Right cardiac atrium (tissue), 5 donors: ENCODE results near the gene BAK1. TPM values are rescaled to one million over a fixed set of nuclear protein-coding genes. Genes with fewer than 3 reads are reported as not detected.
"Not testable (repeated sequence)": the region's sequence is repeated elsewhere in the genome, so short reads cannot be mapped to it uniquely, and the experiment has no call there.

Source experiments
- ATAC-seq, 2 donors: fragments of 200-7000 bp; cut with Tn5 transposase; one replicate each; pipeline versions ENCODE4 v1.8.0 to v1.9.1; 2020; ENCODE audit warnings: moderate library complexity in 2 of 2, mild to moderate bottlenecking in 1 of 2
- DNase-seq, 3 donors: peaks; one replicate each; pipeline ENCODE4 v3.0.0-alpha.2; 2020
- H3K27ac ChIP-seq: one replicate; pipeline ENCODE4 v1.5.1; 2013; ENCODE audit warnings: mild to moderate bottlenecking, low read length, control low read depth, moderate library complexity
- H3K27me3 ChIP-seq: one replicate; pipeline ENCODE4 v1.6.1; 2013; ENCODE audit not compliant: control insufficient read depth, insufficient read depth
- H3K4me1 ChIP-seq: one replicate; pipeline ENCODE4 v1.6.1; 2013; ENCODE audit warnings: low read length; ENCODE audit not compliant: control insufficient read depth, insufficient read depth
- H3K4me3 ChIP-seq: one replicate; pipeline ENCODE4 v1.5.1; 2013; ENCODE audit warnings: low read length, control low read depth
- H3K9me3 ChIP-seq: one replicate; pipeline ENCODE4 v1.6.1; 2013; ENCODE audit warnings: low read length; ENCODE audit not compliant: control insufficient read depth
- WGBS: extraction: QIAGEN DNeasy Blood & Tissue Kit; methylation state at CpG from one replicate; pipeline ENCODE4 v1.1.7; 2013; 5-methylcytosine and 5-hydroxymethylcytosine counted together
- intact Hi-C, 4 donors: fragments of 100-400 bp; cut with DNase I; formaldehyde crosslinking; loops; one replicate each; pipeline versions ENCODE4 v1.11.0 to v1.14.0; 2022 to 2023
- polyA plus RNA-seq: library from polyadenylated mRNA; stranded (reverse); fragments of 200-250 nt; gene quantifications from one replicate; pipeline ENCODE4 v1.2.3, GENCODE V29; 2013
- total RNA-seq, 4 donors: library from RNA; stranded (reverse); fragmentation: NEBNext Ultra II Directional; extraction: Animal tissue kit (Norgen Biotek cat#: 25700); gene quantifications; one replicate each; pipeline ENCODE4 v1.2.1, GENCODE V29; 2021
- donor health status: healthy with polysubstance abuse.
- donor health status: DM: no; HTN: yes; CAD: no.
- donor health status: DM: no; HTN: no; CAD: no.
- donor health status: DM: no; HTN: yes; CAD: no; lungs with severe emphysema.
- donor health status: DM: yes; HTN: yes; CAD: no.

BAK1 gene
- total and polyA plus RNA-seq, 5 donors = 14.6 to 17.8 (median 17.1) TPM

DNA sequence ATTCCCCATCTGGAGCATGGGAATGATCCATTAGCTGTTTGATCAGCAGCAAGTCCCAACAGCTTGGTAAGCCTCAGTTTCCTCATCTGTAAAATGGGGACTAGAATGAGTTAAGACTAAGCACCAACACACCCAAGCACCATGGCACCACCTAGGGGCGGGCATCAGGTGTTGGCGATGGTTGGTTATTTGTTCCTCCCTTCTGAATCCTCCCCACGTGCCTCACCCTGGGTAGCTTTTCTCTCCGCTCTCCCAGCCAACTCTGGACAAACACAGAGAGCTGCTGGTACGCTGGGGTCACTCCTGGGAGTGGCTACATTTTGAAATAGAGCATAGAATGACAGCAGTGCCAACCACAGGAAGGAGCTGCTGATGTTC, 27.7 kb upstream of the BAK1 start:
- Histone ChIP-seq H3K27me3 (no peaks in the 10 kb centered on the region), H3K4me1 (peaks cover 10% of the 10 kb centered on the region), H3K4me3 (no peak overlapping the region), H3K27ac (no peak overlapping the region), H3K9me3 (no peaks in the 10 kb centered on the region)
- intact Hi-C loops = no loop called here
- no peak for ATAC-seq
- no peak for DNase-seq
- WGBS = 79% methylated on average over 5 of the region's 5 CpGs

DNA sequence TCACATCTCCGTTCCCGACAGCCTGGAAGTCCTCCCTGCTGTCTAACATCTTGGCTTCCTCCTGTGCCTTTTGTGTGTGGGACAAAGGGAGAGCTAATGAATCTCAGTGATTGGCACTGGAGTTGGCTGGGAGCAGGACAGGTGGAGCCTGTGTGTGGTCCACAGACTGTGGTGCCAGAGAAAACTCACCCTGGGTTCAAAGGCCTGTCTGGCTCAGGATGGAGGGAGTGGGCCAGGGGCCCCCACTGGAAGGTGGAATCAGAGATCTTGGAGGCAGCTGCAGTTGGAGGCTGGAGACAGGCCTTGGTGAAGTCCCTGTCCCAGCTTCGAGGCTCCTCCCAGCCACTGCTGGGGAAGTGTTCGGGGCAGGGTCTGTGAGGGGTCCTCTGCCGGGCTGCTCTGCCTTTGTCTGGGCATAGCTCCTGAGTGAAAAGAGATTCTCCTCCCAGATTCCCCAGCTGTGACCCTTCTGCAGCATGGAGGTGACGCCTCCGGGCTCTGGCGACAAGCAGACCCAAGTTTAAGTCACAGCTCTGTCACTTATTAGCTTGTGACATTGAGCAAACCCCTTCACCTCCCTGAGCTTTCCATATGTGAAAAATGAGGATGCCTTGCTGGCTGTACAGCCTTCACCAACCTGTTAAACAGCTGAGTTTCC, 27.2 kb upstream of the BAK1 start:
- Histone ChIP-seq H3K4me1 (peaks cover 10% of the 10 kb centered on the region), H3K27ac (no peak overlapping the region), H3K4me3 (no peak overlapping the region), H3K9me3 (no peaks in the 10 kb centered on the region), H3K27me3 (no peaks in the 10 kb centered on the region)
- ATAC-seq = no peak
- intact Hi-C loops = no loop called here
- DNase-seq = no peak
- WGBS = 70% methylated on average over 8 of the region's 8 CpGs

DNA sequence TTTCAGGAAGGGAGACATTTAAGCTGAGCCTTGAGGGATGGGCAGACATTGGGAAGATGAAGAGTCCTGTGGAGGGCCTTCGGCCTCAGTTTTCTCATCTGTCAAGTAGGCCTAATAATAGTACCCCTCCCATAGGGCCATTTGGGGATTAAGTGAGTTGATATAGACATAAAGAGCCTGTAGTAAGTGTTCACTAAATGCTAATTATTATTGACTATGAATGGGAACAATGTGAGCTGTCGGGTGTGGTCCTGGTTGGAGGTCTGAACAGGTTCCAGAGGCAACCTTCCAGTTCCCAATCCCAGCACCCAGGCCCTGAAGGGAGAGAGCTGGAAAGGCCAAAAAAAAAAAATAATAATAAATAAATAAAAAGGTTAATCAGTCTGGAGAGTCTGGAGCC, 26.6 kb upstream of the BAK1 start:
- no peaks in the 10 kb centered on the region for H3K27me3 ChIP-seq
- H3K4me1 ChIP-seq = peaks cover 10% of the 10 kb centered on the region
- DNase-seq = no peak
- no peak overlapping the region for H3K4me3 ChIP-seq
- WGBS = 93% methylated on average over 2 of the region's 2 CpGs
- ATAC-seq = no peak
- no peak overlapping the region for H3K27ac ChIP-seq
- H3K9me3 ChIP-seq = no peaks in the 10 kb centered on the region
- intact Hi-C loops = no loop called here

DNA sequence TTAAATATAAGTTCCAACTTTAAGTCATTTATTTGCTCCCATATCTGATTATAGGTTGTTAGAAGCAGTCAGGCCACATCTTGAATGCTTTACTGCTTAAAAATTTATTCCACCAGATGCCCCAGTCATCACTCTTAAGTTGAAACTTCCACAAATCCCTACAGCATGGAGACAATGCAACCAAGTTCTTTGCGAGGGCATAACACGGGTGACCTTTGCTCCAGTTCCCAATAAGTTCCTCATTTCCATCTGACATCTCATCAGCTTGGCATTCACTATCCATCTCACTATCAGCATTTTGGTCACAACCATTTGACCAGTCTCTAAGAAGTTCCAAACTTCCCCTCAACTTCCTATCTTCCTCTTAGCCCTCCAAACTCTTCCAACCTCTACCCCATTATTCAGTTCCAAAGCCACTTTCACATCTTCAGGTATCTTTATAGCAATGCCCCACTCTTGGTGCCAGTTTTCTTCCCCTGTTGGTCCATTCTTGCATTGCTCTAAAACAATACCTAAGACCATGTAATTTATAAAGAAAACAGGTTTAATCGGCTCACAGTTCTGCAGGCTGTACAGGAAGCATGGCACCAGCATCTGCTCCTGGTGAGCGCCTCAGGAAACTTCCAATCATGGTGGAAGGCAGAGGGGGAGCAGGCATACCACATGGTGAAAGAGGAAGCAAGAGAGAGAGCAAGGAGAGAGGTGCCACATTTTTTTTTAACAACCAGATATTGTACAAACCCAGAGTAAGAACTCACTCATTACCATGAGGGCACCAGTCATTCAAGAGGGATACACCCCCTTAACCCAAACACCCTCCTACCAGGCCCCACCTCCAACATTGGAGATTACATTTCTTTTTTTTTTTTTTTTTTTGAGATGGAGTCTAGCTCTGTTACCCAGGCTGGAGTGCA, 25.1 kb upstream of the BAK1 start:
- DNase-seq (no peak), ATAC-seq (no peak)
- H3K27me3 ChIP-seq = no peaks in the 10 kb centered on the region
- no peak overlapping the region for H3K27ac ChIP-seq
- no peak overlapping the region for H3K4me3 ChIP-seq
- intact Hi-C loops = no loop called here
- H3K9me3 ChIP-seq = no peaks in the 10 kb centered on the region
- WGBS = 89% methylated on average over 4 of the region's 4 CpGs
- peaks cover 8% of the 10 kb centered on the region for H3K4me1 ChIP-seq

DNA sequence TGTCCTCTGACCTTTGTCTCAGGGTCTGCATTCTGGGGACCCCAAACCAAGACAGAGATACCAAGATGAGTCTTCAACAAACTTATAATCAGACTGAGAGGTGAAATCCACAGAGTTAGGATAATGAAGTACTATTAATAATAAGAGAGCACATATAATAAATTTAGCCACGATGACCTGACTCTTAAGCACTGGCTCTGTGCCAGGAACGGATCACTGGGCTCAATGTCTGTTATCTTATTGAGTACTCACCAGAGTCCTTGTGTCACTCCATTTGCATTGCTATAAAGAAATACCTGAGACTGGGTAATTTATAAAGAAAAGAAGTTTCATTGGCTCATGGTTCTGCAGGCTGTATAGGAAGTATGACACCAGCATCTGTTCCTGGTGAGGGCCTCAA, 22.1 kb upstream of the BAK1 start:
- no peaks in the 10 kb centered on the region for H3K4me1 ChIP-seq
- DNase-seq (no peak), ATAC-seq (no peak)
- intact Hi-C loops = no loop called here
- H3K27me3 ChIP-seq = no peaks in the 10 kb centered on the region
- 11% methylated on average over 2 of the region's 2 CpGs for WGBS
- H3K27ac ChIP-seq = no peak overlapping the region
- H3K9me3 ChIP-seq = no peaks in the 10 kb centered on the region
- no peak overlapping the region for H3K4me3 ChIP-seq

DNA sequence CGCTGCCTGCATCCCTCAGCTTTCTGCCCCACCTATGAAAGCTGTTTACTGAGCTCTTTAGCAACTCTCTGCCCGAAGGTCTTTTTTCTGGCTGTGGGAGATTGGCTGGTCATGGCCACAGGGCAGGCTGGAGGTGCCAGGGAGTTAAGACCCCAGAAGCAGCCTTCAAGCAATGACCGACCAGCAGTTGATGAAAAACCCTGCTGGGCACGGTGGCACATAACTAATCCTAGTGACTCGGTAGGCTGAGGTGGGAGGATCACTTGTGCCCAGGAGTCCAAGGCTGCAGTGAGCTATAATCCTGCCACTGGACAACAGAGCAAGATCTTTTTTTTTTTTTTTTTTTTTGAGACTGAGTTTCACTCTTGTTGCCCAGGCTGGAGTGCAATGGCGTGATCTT, 20.7 kb upstream of the BAK1 start:
- ATAC-seq = no peak
- WGBS = 91% methylated on average over 6 of the region's 6 CpGs
- Histone ChIP-seq H3K27me3 (no peaks in the 10 kb centered on the region), H3K4me1 (no peaks in the 10 kb centered on the region), H3K27ac (no peak overlapping the region), H3K4me3 (no peak overlapping the region), H3K9me3 (no peaks in the 10 kb centered on the region)
- no peak for DNase-seq
- intact Hi-C loops = no loop called here

DNA sequence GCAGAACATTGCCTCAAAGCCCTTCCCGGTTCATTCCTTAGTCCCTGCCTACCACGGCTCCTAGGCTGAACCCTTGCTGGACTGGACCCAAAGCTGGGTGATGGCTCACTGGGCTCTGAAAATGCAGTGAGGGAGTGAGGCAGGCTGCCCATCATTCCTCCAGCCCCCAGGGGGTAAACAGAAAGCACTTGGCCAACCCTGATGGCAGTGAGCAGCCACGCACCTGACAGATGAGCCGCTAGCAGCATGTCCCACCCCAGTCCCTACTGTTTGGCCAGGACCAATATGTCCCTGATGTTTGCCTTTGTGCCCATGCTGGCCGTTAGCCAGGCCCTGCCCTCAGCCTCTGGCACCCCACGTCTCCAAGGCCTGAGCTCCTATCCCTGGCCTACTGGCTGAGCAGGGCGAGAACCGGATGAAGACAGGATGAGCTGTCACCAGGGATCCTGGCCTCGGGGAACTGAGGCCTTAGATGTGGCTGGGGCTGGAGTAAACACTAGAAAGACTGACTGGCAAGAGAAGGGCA, 19.4 kb upstream of the BAK1 start:
- H3K27me3 ChIP-seq = no peaks in the 10 kb centered on the region
- H3K4me3 ChIP-seq = no peak overlapping the region
- no peaks in the 10 kb centered on the region for H3K4me1 ChIP-seq
- intact Hi-C loops = loop anchor here in 1 of 4 donors (10.0 kb wide), 1 partner anchor 165 kb away; no protein-coding TSS in a partner anchor
- peak overlapping the region; percentile 43 for H3K27ac ChIP-seq
- ATAC-seq (peak in 1 of 2 donors; percentile 6), DNase-seq (no peak)
- 71% methylated on average over 9 of the region's 9 CpGs for WGBS
- H3K9me3 ChIP-seq = no peaks in the 10 kb centered on the region

DNA sequence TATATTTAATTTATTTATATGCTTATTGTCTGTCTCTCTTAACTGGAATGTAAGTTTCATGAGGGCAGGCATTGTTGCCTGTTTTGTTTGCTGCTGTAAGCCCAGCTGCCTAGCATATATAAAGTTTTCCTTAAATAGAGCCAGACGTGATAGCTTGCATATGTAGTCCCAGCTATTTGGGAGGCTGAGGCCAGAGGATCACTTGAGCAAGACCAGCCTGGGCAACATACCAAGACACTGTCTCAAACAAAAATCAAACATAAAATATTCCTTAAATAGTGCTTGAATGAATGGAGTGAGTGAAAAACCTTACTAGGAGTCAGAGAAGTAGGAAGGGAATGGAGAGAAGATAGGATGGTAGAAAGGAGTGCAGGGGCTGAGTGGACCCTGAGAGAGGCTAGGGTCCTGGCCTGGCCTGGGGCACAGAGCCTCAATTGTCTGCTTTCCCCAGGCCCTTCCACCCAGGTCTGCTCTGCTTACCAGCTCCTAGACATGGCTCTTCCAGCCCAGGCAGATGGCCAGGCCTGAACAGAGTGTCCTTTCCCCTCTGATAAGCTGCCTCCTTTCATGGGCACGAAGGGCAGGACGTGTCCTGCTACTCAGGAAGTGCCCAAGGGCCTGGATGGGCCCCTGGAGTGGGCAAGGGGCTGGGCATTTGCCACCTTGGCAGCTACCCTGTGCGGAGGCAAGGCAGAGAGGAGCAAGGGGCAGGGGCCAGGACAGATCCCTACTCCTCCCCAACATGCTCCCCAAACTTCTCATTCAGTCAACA, 17.7 kb upstream of the BAK1 start:
- Histone ChIP-seq H3K4me3 (no peak overlapping the region), H3K27ac (peak overlapping the region; percentile 92), H3K4me1 (no peaks in the 10 kb centered on the region), H3K9me3 (no peaks in the 10 kb centered on the region), H3K27me3 (no peaks in the 10 kb centered on the region)
- ATAC-seq (peak; percentile 77 to 91), DNase-seq (peak; percentile 44 to 83 (median 79))
- intact Hi-C loops = loop anchor here in 1 of 4 donors (10.0 kb wide), 1 partner anchor 167 kb away; no protein-coding TSS in a partner anchor
- WGBS = 44% methylated on average over 4 of the region's 4 CpGs

DNA sequence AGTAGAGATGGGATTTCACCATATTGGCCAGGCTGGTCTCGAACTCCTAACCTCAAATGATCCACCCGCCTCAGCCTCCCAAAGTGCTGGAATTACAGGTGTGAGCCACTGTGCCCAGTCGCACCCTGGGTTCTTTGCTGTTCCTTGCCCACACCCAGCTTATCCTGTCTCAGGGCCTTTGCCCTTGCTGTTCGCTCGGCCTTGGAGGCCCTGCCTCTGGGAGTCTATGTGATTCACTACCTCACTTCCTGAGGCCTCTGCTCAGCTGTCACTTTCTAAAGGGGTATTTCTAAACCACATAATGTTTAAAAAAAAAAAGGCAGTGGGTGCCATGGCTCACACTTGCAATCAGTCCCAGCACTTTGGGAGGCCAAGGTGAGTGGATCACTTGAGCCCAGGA, 16.8 kb upstream of the BAK1 start:
- WGBS = 80% methylated on average over 5 of the region's 5 CpGs
- H3K9me3 ChIP-seq, ATAC-seq, H3K4me1 ChIP-seq, DNase-seq, H3K4me3 ChIP-seq, H3K27ac ChIP-seq, H3K27me3 ChIP-seq: not testable (repeated sequence)
- intact Hi-C loops = loop anchor here in 1 of 4 donors (10.0 kb wide), 1 partner anchor 168 kb away; no protein-coding TSS in a partner anchor

DNA sequence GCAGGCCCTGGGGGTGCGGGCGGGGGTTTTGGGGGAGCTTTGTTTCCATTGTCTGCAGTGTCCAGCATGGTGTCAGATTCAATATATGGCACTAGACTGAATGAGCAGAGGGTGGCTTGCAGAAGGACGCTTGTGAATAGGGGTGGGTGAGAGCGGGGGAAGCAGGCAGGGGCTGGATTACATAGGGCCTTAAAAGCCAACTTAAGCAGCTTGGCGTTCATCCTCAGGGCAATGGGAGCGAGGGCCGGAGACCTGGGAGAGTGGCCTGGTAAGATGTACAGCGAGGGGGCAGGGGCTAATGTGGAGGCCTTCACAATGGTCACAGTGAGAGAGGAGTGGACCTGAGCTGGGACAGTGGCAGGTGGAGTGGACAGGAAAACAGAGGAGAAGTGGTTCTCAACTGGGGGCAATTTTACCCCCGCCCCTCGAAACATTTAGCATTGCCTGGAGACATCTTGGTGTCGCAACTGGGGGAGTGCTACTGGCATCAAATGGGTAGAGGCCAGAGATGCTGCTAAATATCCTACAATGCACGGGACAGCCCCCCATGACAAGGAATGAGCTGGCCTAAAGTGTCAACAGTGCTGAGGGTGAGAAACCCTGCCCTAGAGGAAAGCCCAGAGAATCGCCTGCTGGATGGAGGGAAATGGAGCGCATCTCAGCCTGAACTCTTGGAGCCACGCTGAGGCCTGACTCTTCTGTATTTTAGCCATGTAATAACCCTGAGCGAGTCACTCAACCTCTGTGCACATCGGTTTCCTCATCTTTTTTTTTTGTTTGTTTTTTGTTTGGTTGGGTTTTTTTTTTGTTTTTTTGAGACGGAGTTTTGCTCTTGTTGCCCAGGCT, 15.1 kb upstream of the BAK1 start:
- peaks cover 5% of the 10 kb centered on the region for H3K4me1 ChIP-seq
- H3K9me3 ChIP-seq = no peaks in the 10 kb centered on the region
- intact Hi-C loops = loop anchor here in 1 of 4 donors (10.0 kb wide), 1 partner anchor 170 kb away; no protein-coding TSS in a partner anchor
- H3K4me3 ChIP-seq = no peak overlapping the region
- no peak overlapping the region for H3K27ac ChIP-seq
- ATAC-seq (no peak), DNase-seq (no peak)
- 94% methylated on average over 18 of the region's 18 CpGs for WGBS
- no peaks in the 10 kb centered on the region for H3K27me3 ChIP-seq
